ENCODE results near the gene TMEM132D.

DNA sequence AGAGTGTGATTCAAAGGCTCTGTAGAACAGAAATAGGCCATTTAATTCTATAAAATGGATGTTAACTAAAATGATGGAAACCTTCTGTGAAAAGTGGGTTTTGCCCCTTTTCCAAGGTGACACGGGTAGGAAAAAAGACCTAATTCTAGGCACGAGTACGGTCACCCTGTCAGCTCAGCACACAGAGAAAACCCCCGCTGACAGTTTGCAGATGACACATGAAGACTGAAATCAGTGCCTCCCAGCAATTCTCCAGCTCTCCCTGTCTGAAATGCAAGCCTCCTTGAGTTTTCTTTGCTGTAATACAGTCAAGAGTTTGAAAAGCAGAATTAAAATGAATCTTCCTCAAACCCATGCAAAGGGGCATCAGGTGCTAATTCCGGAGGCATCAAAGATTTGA, 230.0 kb downstream of the TMEM132D start:
- TF ChIP-seq POLR2A (IDR thresholded peaks at IDR 0.05) = no peak
- TF ChIP-seq, protein P1, sequence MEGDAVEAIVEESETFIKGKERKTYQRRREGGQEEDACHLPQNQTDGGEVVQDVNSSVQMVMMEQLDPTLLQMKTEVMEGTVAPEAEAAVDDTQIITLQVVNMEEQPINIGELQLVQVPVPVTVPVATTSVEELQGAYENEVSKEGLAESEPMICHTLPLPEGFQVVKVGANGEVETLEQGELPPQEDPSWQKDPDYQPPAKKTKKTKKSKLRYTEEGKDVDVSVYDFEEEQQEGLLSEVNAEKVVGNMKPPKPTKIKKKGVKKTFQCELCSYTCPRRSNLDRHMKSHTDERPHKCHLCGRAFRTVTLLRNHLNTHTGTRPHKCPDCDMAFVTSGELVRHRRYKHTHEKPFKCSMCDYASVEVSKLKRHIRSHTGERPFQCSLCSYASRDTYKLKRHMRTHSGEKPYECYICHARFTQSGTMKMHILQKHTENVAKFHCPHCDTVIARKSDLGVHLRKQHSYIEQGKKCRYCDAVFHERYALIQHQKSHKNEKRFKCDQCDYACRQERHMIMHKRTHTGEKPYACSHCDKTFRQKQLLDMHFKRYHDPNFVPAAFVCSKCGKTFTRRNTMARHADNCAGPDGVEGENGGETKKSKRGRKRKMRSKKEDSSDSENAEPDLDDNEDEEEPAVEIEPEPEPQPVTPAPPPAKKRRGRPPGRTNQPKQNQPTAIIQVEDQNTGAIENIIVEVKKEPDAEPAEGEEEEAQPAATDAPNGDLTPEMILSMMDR (IDR thresholded peaks at IDR 0.05) = no peak
